IPS-11a (cell line): ENCODE data around the gene C22orf23.
"Not testable (repeated sequence)": the region's sequence is repeated elsewhere in the genome, so short reads cannot be mapped to it uniquely, and the experiment has no call there.

Experiments used
- H3K4me3 ChIP-seq: one replicate; pipeline ENCODE4 v1.5.1; 2013; ENCODE audit warnings: low read depth, low read length, control low read depth

The C22orf23 gene

GRCh38 chr22:37982938-37983859 lies 29.8 kb upstream of the C22orf23 start:
- no peak overlapping the region for H3K4me3 ChIP-seq

GRCh38 chr22:37982151-37982785 lies 28.9 kb upstream of the C22orf23 start:
- no peak overlapping the region for H3K4me3 ChIP-seq

- H3K4me3 ChIP-seq, result no peak overlapping the region
These were observed 28.0 kb upstream of the C22orf23 start for GRCh38 chr22:37981282-37982011.

GRCh38 chr22:37979782-37980181 lies 26.4 kb upstream of the C22orf23 start:
- H3K4me3 ChIP-seq, result no peak overlapping the region

GRCh38 chr22:37976547-37976946 lies 23.1 kb upstream of the C22orf23 start:
- no peak overlapping the region for H3K4me3 ChIP-seq

- H3K4me3 ChIP-seq, result not testable (repeated sequence)
These were observed 22.6 kb upstream of the C22orf23 start for GRCh38 chr22:37976022-37976421.

- no peak overlapping the region for H3K4me3 ChIP-seq
These were observed 21.8 kb upstream of the C22orf23 start for GRCh38 chr22:37975153-37975552.

- no peak overlapping the region for H3K4me3 ChIP-seq
These were observed 20.1 kb upstream of the C22orf23 start for GRCh38 chr22:37973271-37974170.

GRCh38 chr22:37972527-37972926 lies 19.1 kb upstream of the C22orf23 start:
- no peak overlapping the region for H3K4me3 ChIP-seq

GRCh38 chr22:37971475-37972434 lies 18.4 kb upstream of the C22orf23 start:
- H3K4me3 ChIP-seq, result no peak overlapping the region

GRCh38 chr22:37970864-37971263 lies 17.5 kb upstream of the C22orf23 start:
- no peak overlapping the region for H3K4me3 ChIP-seq

GRCh38 chr22:37968452-37969251 lies 15.3 kb upstream of the C22orf23 start:
- H3K4me3 ChIP-seq, result no peak overlapping the region

GRCh38 chr22:37967637-37968451 lies 14.4 kb upstream of the C22orf23 start:
- no peak overlapping the region for H3K4me3 ChIP-seq

- no peak overlapping the region for H3K4me3 ChIP-seq
These were observed 13.7 kb upstream of the C22orf23 start for GRCh38 chr22:37967147-37967546.

GRCh38 chr22:37965940-37966664 lies 12.7 kb upstream of the C22orf23 start:
- H3K4me3 ChIP-seq, result no peak overlapping the region

GRCh38 chr22:37961062-37961461 lies 7.7 kb upstream of the C22orf23 start:
- H3K4me3 ChIP-seq, result no peak overlapping the region

- H3K4me3 ChIP-seq, result no peak overlapping the region
These were observed 5.9 kb upstream of the C22orf23 start for GRCh38 chr22:37959231-37959825.
